PFSK-1 (cell line): ENCODE data around the gene ATP6V1F.

ENCODE experiments used
- FOXP2 ChIP-seq: optimal IDR thresholded peaks from 2 replicates; pipeline ENCODE3; 2011; ENCODE audit warnings: borderline replicate concordance, control low read depth, inconsistent platforms; ENCODE audit not compliant: insufficient read depth; ENCODE audit errors: extremely low read length, extremely low read depth
- POLR2AphosphoS5 ChIP-seq: IDR thresholded peaks from 2 replicates; pipeline ENCODE4 v1.6.1; 2012; ENCODE audit warnings: low read depth, mild to moderate bottlenecking, control low read depth, low read length, moderate library complexity
- REST ChIP-seq, 2 experiments: IDR thresholded peaks; 2 replicates each; pipeline versions ENCODE4 v1.6.1 to v1.8.0; 2011 to 2012; ENCODE audit warnings: low read depth in 2 of 2, low read length in 2 of 2, control low read depth in 1 of 2, inconsistent platforms in 1 of 2, mild to moderate bottlenecking in 1 of 2, moderate library complexity in 1 of 2; ENCODE audit not compliant: insufficient read depth in 1 of 2
- SIN3A ChIP-seq: IDR thresholded peaks from 2 replicates; pipeline ENCODE4 v1.6.1; 2012; ENCODE audit warnings: mild to moderate bottlenecking, low read length, moderate library complexity, borderline replicate concordance; ENCODE audit not compliant: insufficient read depth
- TAF1 ChIP-seq: IDR thresholded peaks from 2 replicates; pipeline ENCODE4 v1.6.1; 2012; ENCODE audit warnings: low read length, control low read depth, borderline replicate concordance; ENCODE audit not compliant: insufficient read depth

The ATP6V1F gene

GRCh38 chr7:128827971-128828711, 34.5 kb upstream of the ATP6V1F start:
- TF ChIP-seq SIN3A (no peak), REST (IDR thresholded peaks at IDR 0.05; ENCODE audit: insufficient read depth in 1 of 2, low read depth in 2 of 2, low read length in 2 of 2) (no peak), TAF1 (no peak), POLR2AphosphoS5 (no peak), FOXP2 (no peak)

- TF ChIP-seq REST (IDR thresholded peaks at IDR 0.05; ENCODE audit: insufficient read depth in 1 of 2, low read depth in 2 of 2, low read length in 2 of 2) (no peak), TAF1 (no peak), SIN3A (no peak), FOXP2 (no peak), POLR2AphosphoS5 (no peak)
Measured at GRCh38 chr7:128829391-128830166, 33.1 kb upstream of the ATP6V1F start.

- TF ChIP-seq REST (IDR thresholded peaks at IDR 0.05; ENCODE audit: insufficient read depth in 1 of 2, low read depth in 2 of 2, low read length in 2 of 2): no peak
- 0 out of 2 replicates have a peak, but pooled peaks have one; percentile 23 for TF ChIP-seq TAF1
- no peak for TF ChIP-seq FOXP2
- TF ChIP-seq POLR2AphosphoS5: no peak
- TF ChIP-seq SIN3A: no peak
Measured at GRCh38 chr7:128830231-128831177, 32.2 kb upstream of the ATP6V1F start, which contains the start of gene FLNC. Gene FLNC, plus strand, starts transcription at chr7:128830406. Its CDS starts 232 bp downstream, at chr7:128830638.

- TF ChIP-seq TAF1 (peak; percentile 87; the same call in 1 of the 2 replicates), REST (IDR thresholded peaks at IDR 0.05; ENCODE audit: insufficient read depth in 1 of 2, low read depth in 2 of 2, low read length in 2 of 2) (no peak; a peak in 1 of 4 replicates), FOXP2 (no peak), SIN3A (0 out of 2 replicates have a peak, but pooled peaks have one; percentile 5), POLR2AphosphoS5 (peak; percentile 92)
Measured at GRCh38 chr7:128831178-128831993, 31.3 kb upstream of the ATP6V1F start.
